Measurements from ENCODE around the gene S100A2.
"Not testable (repeated sequence)": the region's sequence is repeated elsewhere in the genome, so short reads cannot be mapped to it uniquely, and the experiment has no call there.

S100A2 gene

DNA sequence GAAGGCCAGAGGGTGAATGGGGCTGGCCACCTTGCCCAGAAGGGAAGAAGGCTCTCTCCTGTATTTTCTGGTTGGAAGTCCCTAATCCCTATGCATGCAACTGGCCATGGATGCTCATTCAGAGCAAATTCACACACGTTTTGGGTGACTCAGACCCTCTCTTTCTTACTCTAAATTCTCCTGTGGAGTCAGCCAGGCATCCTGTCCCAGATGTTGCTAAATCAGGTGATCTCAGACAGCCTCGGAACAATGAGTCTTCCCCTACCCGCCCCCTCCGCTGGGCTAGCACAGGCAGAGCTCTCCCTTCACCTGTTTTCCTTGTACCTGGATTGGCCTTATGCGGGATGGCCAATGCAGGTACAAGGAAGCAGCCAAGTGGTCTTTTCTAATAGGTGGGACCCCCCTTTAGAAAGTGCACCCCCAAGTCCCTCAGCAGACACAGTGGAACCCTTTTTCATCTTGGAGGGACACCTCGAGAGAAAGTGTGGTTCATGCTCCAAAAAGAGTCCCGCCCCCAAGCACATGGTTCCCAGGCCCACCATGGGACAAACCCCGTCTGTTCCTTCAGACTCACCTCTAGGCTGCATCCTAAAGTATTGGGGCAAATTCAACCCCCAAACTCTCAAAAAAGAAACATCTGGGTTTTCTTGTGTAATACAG is 38.5 kb downstream of the S100A2 start:
- ATAC-seq = no peak

DNA sequence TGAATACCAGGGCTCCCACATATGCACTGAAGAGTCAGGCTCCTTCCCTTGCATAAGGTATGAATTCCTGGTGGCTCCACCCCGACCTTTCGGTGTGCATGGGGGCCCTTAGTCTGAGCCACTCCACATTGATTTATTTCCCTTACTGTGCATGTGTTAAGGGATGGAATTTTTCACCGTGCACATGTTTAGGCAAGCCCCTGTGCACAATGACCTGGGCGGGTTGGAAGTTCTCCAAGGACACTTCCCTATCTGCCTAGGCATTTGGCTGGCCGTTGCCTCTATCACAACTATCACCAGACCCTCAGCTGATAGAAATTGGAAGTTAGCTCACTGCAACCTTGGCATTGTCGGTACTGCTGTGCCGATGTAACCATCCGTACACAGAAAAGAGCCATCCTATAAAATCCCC is 39.5 kb downstream of the S100A2 start:
- ATAC-seq = no peak

DNA sequence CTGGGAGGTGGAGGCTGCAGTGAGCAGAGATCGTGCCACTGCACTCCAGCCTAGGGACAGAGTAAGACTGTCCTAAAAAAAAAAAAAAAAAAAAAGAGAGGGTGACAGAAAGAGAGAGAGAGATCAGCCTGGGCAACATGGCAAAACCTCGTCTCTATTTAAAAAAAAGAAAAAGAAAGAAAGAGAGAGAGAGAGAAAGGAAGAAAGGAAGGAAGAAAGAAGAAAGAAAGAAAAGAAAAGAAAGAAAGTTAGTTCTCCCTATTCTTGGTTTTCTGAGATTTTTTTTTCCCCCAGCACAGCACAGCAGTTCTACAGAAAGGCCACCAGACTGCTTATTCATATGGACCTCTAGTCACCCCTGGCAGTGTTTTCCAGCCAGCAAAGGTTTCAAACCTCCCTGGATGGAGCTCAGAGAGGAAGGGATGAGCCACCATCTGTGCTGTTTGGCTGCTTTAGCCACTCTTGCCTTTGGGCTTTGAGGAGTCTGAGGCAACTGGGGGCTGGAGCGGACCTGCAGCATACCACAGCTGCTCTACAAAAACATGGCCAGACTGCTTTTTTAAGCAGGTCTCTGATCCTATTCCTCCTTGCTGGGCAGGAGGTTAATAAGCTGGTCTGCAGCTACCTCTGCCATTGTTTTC is 40.4 kb downstream of the S100A2 start:
- no peak for ATAC-seq

DNA sequence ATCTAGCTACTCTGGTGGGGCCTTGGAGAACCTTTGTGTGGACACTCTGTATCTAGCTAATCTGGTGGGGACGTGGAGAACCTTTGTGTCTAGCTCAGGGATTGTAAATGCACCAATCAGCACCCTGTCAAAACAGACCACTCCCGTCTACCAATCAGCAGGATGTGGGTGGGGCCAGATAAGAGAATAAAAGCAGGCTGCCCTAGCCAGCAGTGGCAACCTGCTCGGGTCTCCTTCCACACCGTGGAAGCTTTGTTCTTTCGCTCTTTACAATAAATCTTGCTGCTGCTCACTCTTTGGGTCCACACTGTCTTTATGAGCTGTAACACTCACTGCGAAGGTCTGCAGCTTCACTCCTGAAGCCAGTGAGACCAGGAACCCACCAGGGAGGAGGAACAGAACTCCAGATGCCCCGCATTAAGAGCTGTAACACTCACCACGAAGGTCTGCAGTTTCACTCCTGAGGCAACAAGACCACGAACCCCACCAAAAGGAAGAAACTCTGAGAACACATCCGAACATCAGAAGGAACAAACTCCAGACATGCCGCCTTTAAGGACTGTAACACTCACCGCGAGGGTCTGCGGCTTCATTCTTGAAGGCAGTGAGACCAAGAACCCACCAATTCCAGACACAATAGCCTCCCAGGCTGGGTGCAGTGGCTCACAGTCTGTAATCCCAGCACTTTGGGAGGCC is 43.1 kb downstream of the S100A2 start:
- ATAC-seq = not testable (repeated sequence)

DNA sequence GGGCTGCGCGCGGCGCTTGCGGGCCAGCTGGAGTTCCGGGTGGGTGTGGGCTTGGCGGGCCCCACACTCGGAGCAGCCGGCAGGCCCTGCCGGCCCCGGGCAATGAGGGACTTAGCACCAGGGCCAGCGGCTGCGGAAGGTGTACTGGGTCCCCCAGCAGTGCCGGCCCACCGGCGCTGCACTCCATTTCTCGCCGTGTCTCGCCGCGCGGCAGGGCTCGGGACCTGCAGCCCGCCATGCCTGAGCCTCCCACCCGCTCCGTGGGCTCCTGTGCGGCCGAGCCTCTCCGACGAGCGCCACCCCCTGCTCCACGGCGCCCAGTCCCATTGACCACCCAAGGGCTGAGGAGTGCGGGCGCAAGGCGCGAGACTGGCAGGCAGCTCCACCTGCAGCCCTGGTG is 43.8 kb downstream of the S100A2 start:
- not testable (repeated sequence) for ATAC-seq

DNA sequence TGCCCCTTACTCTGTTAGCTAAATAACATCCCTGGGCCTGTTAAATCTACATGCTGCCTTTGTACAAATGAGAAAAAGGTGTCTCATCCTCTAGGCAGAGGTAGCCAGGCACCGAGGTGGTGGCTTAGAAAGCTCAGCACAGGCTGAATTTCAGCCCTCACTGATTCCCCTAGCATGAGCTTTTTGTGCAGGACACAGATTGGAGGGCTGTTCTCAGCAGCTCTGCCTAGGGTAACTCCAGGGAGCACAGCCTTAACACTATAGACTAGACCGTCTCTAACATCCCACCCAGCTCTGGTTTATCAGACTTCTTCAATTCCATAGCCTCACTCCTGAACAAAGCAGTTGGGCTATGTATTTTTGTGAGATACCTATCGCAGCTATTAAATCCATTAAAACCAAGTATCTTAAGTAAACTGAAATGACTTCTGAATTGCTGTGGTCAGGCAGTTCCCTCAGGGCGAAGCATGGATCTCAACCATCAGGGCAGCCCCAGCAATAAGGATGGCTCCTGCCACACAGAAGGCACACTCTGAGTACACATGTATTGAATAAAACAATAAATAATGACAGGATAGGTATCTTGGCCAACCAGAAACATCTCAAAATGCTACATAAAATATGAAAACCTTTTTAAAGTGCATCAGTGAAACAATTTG is 44.7 kb downstream of the S100A2 start:
- no peak for ATAC-seq

DNA sequence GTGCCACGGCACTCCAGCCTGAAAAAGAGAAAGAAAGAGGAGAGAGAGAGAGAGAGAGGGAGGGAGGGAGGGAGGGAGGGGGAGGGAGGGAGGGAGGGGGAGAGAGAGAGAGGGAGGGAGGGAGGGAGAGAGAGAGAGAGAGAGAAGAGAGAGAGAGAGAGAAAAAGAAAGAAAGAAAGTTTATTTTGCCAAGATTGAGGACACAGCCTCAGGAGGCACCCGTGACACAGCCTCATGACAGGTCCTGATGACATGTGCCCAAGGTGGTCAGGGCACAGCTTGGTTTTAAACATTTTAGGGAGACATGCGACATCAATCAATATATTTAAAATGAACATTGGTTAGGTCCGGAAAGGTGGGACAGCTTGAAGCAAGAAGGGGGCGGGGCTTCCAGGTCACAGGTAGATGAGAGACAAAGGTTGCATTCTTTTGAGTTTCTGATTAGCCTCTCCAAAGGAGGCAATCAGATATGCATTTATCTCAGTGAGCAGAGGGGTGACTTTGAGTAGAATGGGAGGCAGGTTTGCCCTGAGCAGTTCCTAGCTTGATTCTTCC is 45.4 kb downstream of the S100A2 start:
- ATAC-seq = not testable (repeated sequence)

DNA sequence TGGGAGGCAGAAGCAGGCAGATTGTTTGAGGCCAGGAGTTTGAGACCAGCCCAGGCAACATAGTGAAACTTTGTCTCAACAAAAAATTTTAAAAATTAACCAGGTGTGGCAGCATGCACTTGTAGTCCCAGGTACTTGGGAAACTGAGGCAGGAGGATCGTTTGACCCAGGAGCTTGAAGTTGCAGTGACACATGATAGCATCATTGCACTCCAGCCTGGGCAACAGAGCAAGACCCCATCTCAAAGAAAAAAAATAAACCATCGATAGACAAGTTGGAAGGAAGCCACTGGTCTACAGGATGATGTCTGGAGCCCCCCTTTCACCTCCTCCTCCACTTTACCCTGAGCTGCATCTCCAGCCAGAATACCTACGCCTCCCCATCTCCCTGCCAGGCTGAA is 46.4 kb downstream of the S100A2 start:
- ATAC-seq = no peak

DNA sequence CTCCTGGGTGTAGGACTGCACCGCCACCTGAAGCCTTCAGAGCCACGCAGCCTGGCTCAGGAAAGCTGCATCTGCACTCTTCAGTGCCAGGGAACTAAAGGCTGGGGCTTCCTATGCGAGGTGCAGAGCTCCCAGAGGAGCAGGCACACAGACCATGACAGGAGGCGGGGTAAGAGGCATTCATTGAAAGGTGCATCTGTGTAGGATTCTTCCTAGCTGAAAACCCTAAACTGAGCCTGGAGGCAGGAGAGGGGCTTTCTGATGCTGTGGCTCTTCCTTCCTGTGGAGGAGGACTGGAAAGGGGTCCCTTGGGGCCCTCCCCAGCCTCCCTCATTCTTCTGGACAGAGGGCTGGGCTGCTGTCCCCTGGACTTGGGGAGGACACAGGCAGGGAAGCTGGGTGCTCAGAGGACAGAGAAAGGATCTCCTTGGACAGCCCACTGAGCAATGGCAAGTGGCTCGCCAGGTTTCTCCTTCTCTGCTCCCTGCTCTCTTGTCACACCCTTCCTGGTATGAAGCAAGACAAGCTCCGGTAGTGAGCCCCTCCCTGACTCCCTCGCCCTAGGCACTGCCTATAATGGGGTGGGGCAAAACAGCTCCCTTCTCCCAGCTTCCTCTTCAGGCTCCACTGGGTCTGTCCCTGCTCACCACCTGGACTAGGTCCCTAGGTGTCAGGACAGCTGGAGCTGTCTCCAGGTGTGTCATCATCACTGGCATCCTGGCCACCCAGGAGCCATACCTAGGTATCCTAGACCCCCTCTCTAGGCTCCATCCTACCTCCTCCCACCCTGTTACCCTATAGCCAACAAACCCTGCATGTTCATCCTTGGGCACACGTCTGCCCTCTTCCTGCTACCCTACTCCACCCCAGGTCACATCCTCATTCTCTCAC is 49.9 kb downstream of the S100A2 start:
- ATAC-seq = no peak

DNA sequence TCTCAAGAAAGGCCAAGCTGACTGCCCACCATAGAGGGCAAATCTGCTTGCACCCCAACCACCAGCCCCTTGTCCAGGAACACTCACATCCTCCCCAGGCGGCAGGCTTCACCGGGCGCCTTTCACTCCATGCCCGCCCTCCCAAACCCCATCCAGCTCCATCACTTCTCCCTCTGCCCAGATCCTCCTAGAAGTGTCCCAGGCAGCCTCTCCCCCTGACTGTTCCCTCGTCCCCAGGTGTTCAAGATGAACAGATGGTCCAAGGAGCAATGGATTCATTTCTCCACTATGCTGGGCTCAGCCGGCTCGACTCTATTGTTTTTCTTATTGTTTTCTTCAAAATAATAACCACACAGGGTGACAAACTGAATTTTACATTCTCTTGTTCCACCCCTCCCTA is 52.0 kb downstream of the S100A2 start:
- ATAC-seq = no peak

DNA sequence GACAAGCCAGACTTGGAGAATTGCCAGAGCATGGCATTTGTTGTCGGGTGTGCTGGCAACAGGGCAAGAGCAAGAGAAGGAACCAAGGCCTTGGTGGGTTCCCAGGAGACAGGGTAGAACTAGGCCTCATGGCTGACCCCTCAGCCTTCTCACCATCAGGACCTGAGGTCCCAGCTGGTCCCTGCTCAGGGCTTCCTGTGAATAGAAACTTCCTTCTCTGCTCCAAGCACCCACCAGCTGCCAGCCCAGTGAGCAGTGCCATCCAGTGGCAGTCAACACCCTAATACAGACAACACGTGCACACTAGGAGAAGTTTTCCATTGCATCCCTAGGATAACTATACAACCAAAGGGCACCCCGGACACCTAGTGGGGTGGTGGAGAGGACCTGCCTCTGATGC is 52.6 kb downstream of the S100A2 start:
- ATAC-seq = no peak

Measured in activated CD4-positive, CD25-positive, alpha-beta regulatory T cell treated with anti-CD3 and anti-CD28 coated beads, Interleukin-2, amount 50 U/mL, for 24 hours (primary cell).